Iris pigment epithelial cell (primary cell): ENCODE results near the gene HEXB.

Source experiments
- DNase-seq: peaks from one replicate; pipeline ENCODE4 v3.0.0-alpha.2; 2011; ENCODE audit warnings: low read depth

The HEXB gene

DNA sequence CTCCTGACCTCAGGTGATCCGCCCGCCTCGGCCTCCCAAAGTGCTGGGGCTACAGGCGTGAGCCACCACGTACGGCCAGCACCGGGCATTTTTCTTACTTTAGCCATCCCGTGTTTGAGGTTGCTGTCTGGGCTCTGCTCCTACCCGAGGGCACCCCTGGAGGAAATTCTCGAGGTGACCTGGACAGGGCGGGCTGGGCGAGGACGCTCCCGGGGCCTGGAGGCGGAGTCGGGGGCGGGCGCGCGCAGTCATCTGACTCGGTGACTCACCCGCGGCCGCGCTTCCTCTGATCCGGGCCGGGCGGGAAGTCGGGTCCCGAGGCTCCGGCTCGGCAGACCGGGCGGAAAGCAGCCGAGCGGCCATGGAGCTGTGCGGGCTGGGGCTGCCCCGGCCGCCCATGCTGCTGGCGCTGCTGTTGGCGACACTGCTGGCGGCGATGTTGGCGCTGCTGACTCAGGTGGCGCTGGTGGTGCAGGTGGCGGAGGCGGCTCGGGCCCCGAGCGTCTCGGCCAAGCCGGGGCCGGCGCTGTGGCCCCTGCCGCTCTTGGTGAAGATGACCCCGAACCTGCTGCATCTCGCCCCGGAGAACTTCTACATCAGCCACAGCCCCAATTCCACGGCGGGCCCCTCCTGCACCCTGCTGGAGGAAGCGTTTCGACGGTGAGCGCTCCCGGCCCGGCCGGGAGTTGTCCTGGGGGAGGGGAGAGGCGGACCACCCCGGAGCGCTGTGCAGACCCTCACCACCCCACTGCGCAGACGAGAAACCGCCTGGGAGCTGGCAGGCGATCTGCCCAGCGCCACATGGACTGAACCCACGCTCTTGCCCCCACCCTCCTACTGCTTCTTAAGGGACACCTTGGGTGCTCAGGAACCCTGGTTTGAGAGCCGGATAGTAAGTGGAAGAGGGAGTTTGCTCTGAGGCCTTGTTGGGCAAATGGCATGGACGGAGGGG, at the start of gene HEXB:
TSS of gene HEXB (plus strand) at position 334 of the 952 bp plus-strand sequence. CDS start at position 362, 28 bp downstream.
- DNase-seq: peak; percentile 87

GRCh38 chr5:74636149-74636548, 48.9 kb upstream of the HEXB start:
- no peak for DNase-seq

DNA sequence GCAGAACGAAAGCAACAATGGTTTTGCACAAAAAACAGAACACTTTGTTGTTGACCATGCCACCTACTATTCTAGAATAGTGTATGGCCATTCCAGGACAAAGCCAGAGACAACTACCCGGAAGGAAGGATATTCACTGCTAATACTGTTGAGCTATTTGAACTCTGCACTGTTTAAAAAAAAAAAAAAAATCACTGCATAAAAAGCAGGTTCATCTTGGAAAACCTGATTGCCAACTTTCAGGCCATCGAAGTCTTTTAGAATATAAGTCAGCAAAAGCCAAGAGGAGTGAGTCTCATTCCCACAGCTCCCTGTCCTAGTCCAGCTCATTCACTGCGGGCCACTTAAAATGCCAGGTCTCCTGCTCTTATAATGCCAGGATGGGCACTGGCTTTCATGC, 48.5 kb upstream of the HEXB start:
- DNase-seq: no peak

DNA sequence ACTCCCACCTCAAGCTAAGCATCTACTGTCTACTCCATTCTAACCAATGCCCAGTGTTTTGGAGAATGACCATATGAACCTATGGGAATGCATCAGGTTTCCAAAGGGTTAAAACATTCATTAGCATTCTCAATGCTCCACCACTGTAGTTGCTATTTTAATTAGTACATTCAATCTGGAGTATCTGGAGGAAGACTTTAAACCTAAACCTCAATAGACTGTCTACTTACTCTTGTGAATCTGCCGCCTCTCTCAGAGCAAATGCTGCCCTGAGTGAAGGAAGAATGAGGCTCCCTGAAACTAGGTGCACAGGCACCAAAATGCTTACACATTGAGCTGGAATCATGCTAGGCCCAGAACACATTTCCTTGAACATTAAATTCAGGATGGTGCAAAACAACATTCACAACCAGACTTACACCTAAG, 46.5 kb upstream of the HEXB start:
- peak; percentile 26 for DNase-seq

DNA sequence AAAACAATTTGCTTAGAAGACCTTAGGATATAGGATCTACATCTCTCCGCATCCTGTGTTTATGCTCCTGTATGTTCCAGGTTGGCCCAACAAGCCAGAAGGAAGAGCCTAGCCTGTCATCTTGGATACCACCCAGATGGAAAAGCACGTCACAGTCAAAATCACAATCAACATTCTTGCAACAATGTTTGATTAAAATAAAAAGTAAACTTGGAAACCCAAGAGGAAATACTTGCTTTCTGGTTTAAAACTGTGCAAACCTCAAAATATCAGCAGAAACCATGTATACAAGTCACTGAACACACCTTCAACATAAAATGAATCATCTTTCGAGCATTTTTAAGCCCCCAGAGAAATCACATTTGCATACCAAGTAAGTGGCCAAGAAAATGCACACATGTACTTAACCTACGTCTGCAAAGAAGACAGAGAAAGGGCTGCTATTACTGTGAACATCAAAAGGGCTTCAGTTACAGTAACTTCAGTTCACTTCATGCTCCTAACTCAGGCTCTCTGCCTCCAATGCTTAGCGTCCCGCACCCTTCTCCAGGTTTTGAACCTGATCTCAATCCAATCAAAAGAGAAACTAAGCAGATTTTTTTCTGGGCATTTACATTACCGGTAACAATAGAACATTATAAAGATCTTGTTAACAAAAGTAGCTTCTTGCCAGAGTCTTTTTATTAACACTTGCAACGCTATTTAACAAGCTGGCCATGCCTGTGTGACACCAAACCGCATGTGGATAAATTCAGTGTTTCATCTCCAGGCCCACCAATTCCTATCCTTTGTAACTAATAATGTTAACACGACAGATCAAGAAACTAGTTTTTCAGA, 45.8 kb upstream of the HEXB start:
- peak; percentile 59 for DNase-seq

DNA sequence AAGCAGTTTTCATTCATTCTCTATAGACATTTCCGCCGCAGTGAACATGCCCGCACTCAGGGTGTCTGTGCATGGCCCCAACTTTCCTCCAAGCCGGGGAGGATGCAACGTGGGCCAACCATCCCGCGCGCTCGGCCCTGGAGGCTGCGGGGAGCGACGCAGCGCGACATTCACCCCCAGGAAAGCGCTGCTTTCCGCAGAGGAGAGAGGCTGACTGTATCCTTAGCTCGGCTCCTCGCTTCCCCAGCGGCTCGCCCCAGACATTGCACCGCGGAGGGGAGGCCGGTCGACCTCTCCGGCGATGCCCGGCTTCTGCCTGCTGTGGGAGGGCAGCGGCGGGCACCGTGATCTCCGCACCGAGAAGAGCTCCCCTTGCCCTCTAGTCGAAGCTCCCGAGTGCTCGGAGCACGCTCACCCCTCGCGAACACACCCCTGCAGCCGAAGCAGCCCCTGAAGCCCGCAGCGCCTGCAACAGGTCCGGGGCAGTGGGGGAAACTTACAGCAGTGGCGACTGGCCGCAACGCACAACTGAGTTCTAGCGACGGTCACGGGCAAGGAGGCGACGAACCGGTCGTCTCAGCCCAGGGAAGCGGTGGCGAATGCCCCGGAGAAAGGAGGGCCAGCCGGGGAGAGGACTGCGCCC, 45.1 kb upstream of the HEXB start:
- peak; percentile 56 for DNase-seq

GRCh38 chr5:74640450-74640953, 44.5 kb upstream of the HEXB start, which contains the start of gene ENC1:
Gene ENC1 (minus strand): TSS chr5:74640728. CDS start chr5:74636485, 4,243 bp downstream.
- DNase-seq: peak; percentile 93

DNA sequence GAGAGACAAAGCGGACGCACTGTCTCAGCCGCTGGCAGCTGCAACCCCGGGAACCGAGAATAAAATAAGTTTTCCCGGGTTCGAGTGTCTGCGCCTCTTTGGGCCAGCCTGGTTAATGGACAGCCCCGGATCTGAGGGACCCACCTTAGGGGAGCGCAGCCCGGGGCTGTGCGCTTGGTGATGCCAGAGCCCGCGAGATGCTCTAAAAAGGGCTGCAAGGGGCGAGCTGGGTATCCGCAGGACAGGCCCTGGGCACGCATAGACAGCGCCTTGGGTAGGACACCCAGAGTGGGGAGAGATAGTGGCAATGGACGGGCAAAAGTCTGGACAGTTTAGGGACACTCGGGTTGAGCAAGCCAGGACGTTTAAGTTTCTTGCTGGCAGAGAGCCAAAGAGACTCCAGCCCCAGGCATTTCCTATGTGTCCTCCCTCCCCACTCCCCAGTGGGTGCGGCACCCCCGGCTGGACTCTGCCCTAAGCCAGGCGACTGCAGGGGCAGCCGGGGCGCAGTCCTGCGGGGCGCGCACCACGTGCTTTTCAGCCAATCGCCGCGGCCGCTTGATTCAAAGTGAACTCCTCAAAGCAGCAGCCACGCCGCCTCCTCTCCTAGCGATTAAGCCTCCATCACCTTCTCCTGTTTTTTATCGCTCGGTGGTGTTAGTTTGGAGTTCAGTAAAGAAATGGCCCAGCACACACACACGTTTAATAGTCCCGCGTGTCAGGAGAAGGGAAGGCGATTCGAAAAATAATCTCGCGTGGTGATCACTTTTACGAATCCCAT, 43.9 kb upstream of the HEXB start:
- DNase-seq: peak; percentile 85

DNA sequence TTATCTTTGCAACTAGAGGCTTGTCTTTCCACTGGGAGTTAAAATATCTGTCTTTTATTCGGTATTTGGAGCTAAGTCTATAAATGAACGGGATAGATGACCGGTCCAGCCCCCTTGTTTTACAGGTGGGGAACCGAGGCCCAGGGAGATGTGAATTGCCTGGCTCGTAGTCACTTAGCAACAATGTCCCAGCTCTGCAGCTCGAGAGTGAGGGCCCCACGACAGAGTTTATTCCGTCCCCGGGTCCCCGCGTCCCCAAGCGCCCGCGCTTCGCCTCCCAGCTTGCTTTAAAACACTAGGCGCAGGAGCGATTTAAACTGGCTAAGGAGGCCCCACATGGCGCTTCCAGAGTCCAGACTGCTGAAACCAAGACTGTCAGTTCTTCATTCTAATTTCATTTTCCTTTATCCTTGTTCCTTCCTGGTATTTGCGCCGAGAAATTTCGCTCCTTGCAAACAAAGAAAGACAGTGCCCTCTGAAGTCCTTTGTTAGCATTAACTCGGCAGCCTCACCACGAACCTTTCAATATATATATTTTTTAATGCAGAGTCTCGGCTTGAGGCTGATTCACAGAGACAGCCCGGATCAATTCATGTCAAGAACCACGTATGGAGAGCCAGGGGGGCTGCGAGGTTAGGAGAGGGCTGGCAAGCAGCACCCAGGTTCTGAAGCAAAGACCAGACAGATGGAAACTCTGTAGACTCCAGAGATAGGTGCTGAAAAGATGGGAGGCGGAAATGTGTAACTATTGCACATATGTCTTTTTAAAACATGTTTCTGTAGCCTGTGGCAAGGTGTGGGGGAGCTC, 43.1 kb upstream of the HEXB start:
- peak; percentile 90 for DNase-seq

- DNase-seq: no peak
Observed at GRCh38 chr5:74642543-74642863, 42.5 kb upstream of the HEXB start.

- DNase-seq: peak; percentile 98
Observed at GRCh38 chr5:74643111-74643562, 41.9 kb upstream of the HEXB start.

GRCh38 chr5:74647096-74647495, 37.9 kb upstream of the HEXB start:
- DNase-seq: no peak

- DNase-seq: peak; percentile 71
Observed at GRCh38 chr5:74648835-74649293, 36.2 kb upstream of the HEXB start.

- DNase-seq: no peak
Observed at GRCh38 chr5:74649421-74649973, 35.5 kb upstream of the HEXB start.

DNA sequence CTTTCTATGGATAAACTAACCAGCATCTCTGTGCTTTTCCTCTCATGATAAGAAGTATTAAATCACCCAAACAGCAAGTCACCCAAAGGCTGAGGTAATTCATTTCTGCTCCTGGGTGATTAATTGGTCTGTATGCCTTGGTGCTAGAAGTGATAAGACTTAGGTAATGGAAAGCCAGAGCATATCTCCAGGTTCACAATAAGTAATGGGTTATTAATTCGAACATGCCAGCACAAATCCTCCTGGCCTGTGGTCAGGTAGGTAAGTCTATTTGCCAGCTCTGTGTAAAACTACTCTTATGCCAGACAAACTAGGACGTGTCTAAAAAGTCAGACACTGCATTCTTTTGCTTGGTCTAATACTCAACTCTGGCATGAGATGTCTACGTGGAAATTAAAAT, 33.3 kb upstream of the HEXB start:
- DNase-seq: no peak

- DNase-seq: no peak
Observed at GRCh38 chr5:74652576-74652975, 32.5 kb upstream of the HEXB start.

GRCh38 chr5:74653991-74654390, 31.0 kb upstream of the HEXB start:
- DNase-seq: no peak

DNA sequence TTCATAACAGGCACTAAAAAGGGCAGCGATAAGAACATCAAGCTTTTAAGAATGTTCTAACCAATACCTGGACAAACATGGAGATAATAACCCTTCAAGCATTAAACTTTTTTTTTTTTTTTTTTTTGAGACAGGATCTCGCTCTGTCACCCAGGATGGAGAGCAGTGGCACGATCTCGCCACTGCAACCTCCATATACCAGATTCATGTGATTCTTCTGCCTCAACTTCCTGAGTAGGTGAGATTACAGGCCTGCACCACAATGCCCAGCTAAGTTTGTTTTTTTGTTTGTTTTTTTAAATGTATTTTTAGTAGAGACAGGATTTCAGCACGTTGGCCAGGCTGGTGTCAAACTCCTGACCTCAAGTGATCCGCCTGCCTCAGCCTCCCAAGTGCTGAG, 29.8 kb upstream of the HEXB start:
- no peak for DNase-seq

DNA sequence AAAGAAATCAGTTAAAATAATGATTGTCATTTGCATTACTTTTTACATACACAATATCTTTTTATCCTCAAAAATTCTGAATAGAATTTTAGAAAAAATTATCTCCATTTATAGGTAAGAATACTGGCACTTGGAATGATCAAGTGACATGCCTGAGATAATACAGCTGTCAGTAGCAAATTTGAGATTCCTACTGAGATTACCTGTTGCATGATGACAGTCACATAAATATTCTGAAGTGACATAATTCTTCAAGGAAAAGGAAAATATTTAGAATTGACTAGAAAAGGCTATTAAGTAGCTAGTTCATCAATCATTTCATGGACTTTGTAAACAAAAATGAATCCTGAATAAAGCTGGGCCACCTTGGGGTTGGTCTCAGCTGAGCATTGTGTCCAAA, 29.3 kb upstream of the HEXB start:
- no peak for DNase-seq

GRCh38 chr5:74657165-74657564, 27.9 kb upstream of the HEXB start:
- DNase-seq: no peak
